ENCODE measurements around the gene CBR3.

- peak; percentile 76 to 77 for TF ChIP-seq CTCF (IDR thresholded peaks at IDR 0.05; ENCODE audit: extremely low read depth in 1 of 2, insufficient read depth in 1 of 2, low read depth in 1 of 2, low read length in 2 of 2)
- no peak for TF ChIP-seq EZH2 (IDR thresholded peaks at IDR 0.05; ENCODE audit: borderline replicate concordance, low read depth, low read length, severe bottlenecking)
- TF ChIP-seq POLR2A (IDR thresholded peaks at IDR 0.05; ENCODE audit: low read depth, low read length), result no peak
- TF ChIP-seq POLR2AphosphoS5 (IDR thresholded peaks at IDR 0.05; ENCODE audit: insufficient read depth, low read depth, low read length), result no peak
- TF ChIP-seq MAX (IDR thresholded peaks at IDR 0.05; ENCODE audit: insufficient read depth, insufficient read length), result no peak
- no peak for TF ChIP-seq JUN (IDR thresholded peaks at IDR 0.05; ENCODE audit: borderline replicate concordance, insufficient read depth, insufficient read length, low read depth)
- TF ChIP-seq FOS (IDR thresholded peaks at IDR 0.05; ENCODE audit: borderline replicate concordance, insufficient read depth, low read length), result no peak
- TF ChIP-seq MYC (IDR thresholded peaks at IDR 0.05; ENCODE audit: low read depth, low read length), result no peak
- no peak for TF ChIP-seq GATA2 (IDR thresholded peaks at IDR 0.05; ENCODE audit: insufficient read depth, insufficient read length, low read depth, low read length)
These were observed 6.6 kb downstream of the CBR3 start for GRCh38 chr21:36141513-36141925.

All from endothelial cell of umbilical vein (primary cell).